ENCODE measurements around the gene EIF2B5.

The EIF2B5 gene

DNA sequence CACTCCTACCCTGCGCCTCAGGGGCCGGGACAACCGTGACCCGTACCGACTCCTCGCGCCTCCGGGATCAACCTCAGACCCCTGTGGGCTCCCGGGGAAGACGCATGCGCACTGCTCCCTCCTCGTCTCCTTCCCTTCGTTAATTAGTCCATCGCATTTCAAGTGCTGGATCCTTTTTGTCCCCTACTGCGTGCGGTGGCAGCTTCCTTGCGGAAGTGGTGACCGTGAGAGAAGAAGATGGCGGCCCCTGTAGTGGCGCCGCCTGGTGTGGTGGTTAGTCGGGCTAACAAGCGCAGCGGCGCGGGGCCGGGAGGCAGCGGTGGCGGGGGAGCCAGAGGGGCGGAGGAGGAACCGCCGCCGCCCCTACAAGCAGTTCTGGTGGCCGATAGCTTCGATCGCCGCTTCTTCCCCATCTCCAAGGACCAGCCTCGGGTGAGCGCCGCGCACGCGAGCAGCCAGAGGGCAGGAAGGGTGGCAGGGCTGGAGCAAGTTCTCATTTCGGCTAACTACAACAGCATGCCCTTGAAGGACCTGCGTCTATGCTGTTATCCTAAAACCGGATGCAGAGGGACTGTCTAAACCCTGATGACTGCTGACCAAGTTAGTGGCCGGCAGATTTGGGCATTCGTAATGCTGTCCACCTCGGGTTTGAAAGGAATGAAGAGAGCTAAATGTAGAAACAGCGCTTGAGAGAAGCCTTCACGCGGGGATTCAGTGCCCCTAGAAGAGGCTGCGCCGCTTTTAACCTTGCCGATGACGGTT is at the start of gene EIF2B5:
Gene EIF2B5, plus strand, starts transcription at position 210 of the 762 bp plus-strand sequence. Its CDS starts 28 bp downstream, at position 238.
- H3K27me3 ChIP-seq, result no peaks in the 10 kb centered on the region
- peak within 1 kb of the TSS; percentile 81 to 95 (median 89) for H3K4me3 ChIP-seq
- no peaks in the 10 kb centered on the region for H3K9me3 ChIP-seq (replicated peaks in 1 of 11)
- peaks cover 20 to 30% (median 26%) of the 10 kb centered on the region in 10 experiments for H3K4me1 ChIP-seq
- H3K9ac ChIP-seq, result peak within 1 kb of the TSS; percentile 85 to 97 (median 95)
- peaks cover 0 to 46% (median 35%) of the 10 kb centered on the region in 11 experiments; a peak in 20 of 22 replicates for H4K20me1 ChIP-seq
- TF ChIP-seq Cebpa-rat (IDR thresholded peaks at IDR 0.05), result no peak
- peak within 1 kb of the TSS; percentile 69 to 96 (median 93) for H3K27ac ChIP-seq
- H3K36me3 ChIP-seq, result peaks cover 30 to 36% (median 33%) of the 10 kb centered on the region in 11 experiments
- H3K4me2 ChIP-seq, result peak within 1 kb of the TSS; percentile 92 to 99 (median 96)

GRCh38 chr3:184085389-184085852 is 49.7 kb upstream of the EIF2B5 start:
- peak in 9 of 11 experiments; percentile 6 to 84 (median 68); a peak in 13 of 22 replicates for TF ChIP-seq Cebpa-rat (IDR thresholded peaks at IDR 0.05)
- Histone ChIP-seq H3K4me2 (peak overlapping the region; percentile 2 to 61 (median 24); a peak in 16 of 22 replicates), H3K4me1 (peaks cover 7 to 13% (median 11%) of the 10 kb centered on the region in 10 experiments; a peak in 13 of 20 replicates), H3K4me3 (peak overlapping the region in 2 of 10 experiments; percentile 4 to 34; a peak in 3 of 20 replicates), H4K20me1 (no peaks in the 10 kb centered on the region), H3K9me3 (replicated peaks in 1 of 11) (peaks cover 12 to 84% (median 46%) of the 10 kb centered on the region in 11 experiments), H3K36me3 (peaks cover 0 to 8% (median 0%) of the 10 kb centered on the region in 11 experiments; a peak in 3 of 22 replicates), H3K27ac (peak overlapping the region in 10 of 11 experiments; percentile 28 to 79 (median 72); a peak in 19 of 22 replicates), H3K27me3 (no peaks in the 10 kb centered on the region), H3K9ac (peak overlapping the region in 7 of 11 experiments; percentile 8 to 48 (median 35); a peak in 8 of 22 replicates)

- peaks cover 0 to 11% (median 6%) of the 10 kb centered on the region in 10 experiments; a peak in 12 of 20 replicates for H3K4me1 ChIP-seq
- 0 out of 22 replicates have a peak, but pooled peaks cover 0 to 5% (median 0%) of the 10 kb centered on the region in 11 experiments for H3K36me3 ChIP-seq
- H4K20me1 ChIP-seq, result no peaks in the 10 kb centered on the region
- no peak overlapping the region for H3K4me2 ChIP-seq
- H3K9ac ChIP-seq, result no peak overlapping the region
- H3K27ac ChIP-seq, result no peak overlapping the region
- 0 out of 20 replicates have a peak overlapping the region, but pooled peaks of 1 of the 10 experiments have one; percentile 4 for H3K4me3 ChIP-seq
- H3K9me3 ChIP-seq (replicated peaks in 1 of 11), result peaks cover 24 to 53% (median 32%) of the 10 kb centered on the region in 11 experiments
- TF ChIP-seq Cebpa-rat (IDR thresholded peaks at IDR 0.05), result no peak
- H3K27me3 ChIP-seq, result no peaks in the 10 kb centered on the region
Measured at GRCh38 chr3:184092199-184092598, 43.0 kb upstream of the EIF2B5 start.

DNA sequence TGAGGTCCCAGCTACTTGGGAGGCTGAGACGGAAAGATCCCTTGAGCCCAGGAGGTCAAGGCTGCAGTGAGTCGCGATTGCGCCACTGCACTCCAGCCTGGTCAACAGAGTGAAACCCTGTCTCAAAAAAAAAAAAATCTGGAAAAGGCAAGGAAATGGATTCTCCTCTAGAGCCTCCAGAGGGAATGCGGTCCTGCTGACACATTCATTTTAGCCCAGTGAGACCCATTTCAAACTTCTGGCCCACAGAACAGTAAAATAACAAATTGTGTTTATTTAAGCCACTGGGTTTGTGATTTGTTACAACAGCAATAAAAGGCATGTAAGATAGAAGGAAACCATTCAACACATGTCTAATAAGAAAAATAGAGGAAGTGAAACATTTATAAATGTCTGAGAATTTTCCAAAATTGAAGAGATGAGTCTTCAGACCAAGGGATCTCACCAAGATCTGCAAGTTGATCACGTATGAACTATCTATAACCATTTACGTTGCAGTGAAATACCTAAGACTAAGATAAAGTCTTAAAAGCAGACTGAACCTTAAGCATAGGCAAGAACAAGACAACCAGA is 38.3 kb upstream of the EIF2B5 start, which contains the start of gene HTR3E:
Gene HTR3E, plus strand, starts transcription at position 254 of the 573 bp plus-strand sequence. CDS start 466 bp downstream, outside the sequence.
- Histone ChIP-seq H3K9me3 (replicated peaks in 1 of 11) (peaks cover 12 to 22% (median 18%) of the 10 kb centered on the region in 11 experiments), H3K4me2 (peak within 1 kb of the TSS in 6 of 11 experiments; percentile 6 to 58 (median 30); a peak in 8 of 22 replicates), H3K27ac (no peak within 1 kb of the TSS), H3K4me3 (no peak within 1 kb of the TSS), H3K4me1 (peaks cover 0 to 13% (median 6%) of the 10 kb centered on the region in 10 experiments; a peak in 12 of 20 replicates), H4K20me1 (no peaks in the 10 kb centered on the region), H3K27me3 (no peaks in the 10 kb centered on the region), H3K9ac (no peak within 1 kb of the TSS), H3K36me3 (no peaks in the 10 kb centered on the region)
- TF ChIP-seq Cebpa-rat (IDR thresholded peaks at IDR 0.05), result no peak

GRCh38 chr3:184097556-184097955 is 37.6 kb upstream of the EIF2B5 start:
- peaks cover 0 to 13% (median 6%) of the 10 kb centered on the region in 10 experiments; a peak in 12 of 20 replicates for H3K4me1 ChIP-seq
- peaks cover 5 to 16% (median 12%) of the 10 kb centered on the region in 11 experiments for H3K9me3 ChIP-seq (replicated peaks in 1 of 11)
- no peaks in the 10 kb centered on the region for H4K20me1 ChIP-seq
- H3K4me2 ChIP-seq, result no peak overlapping the region
- H3K36me3 ChIP-seq, result no peaks in the 10 kb centered on the region
- no peak overlapping the region for H3K9ac ChIP-seq
- H3K27ac ChIP-seq, result no peak overlapping the region
- H3K4me3 ChIP-seq, result no peak overlapping the region
- H3K27me3 ChIP-seq, result no peaks in the 10 kb centered on the region
- TF ChIP-seq Cebpa-rat (IDR thresholded peaks at IDR 0.05), result no peak

- no peak for TF ChIP-seq Cebpa-rat (IDR thresholded peaks at IDR 0.05)
- H4K20me1 ChIP-seq, result no peaks in the 10 kb centered on the region
Measured at GRCh38 chr3:184099806-184100686, 35.1 kb upstream of the EIF2B5 start.

GRCh38 chr3:184110316-184110725 is 24.8 kb upstream of the EIF2B5 start:
- no peak overlapping the region for H3K4me3 ChIP-seq
- H3K9me3 ChIP-seq (replicated peaks in 1 of 11), result no peaks in the 10 kb centered on the region
- no peaks in the 10 kb centered on the region for H3K27me3 ChIP-seq
- no peaks in the 10 kb centered on the region for H4K20me1 ChIP-seq
- no peak overlapping the region for H3K9ac ChIP-seq
- no peak overlapping the region; a peak in 1 of 22 replicates for H3K27ac ChIP-seq
- H3K4me1 ChIP-seq, result peaks cover 0 to 10% (median 0%) of the 10 kb centered on the region in 10 experiments; a peak in 8 of 20 replicates
- TF ChIP-seq Cebpa-rat (IDR thresholded peaks at IDR 0.05), result no peak
- H3K4me2 ChIP-seq, result peak overlapping the region in 4 of 11 experiments; percentile 35 to 60 (median 56); a peak in 7 of 22 replicates
- no peaks in the 10 kb centered on the region for H3K36me3 ChIP-seq

More at GRCh38 chr3:184099806-184100686, 35.1 kb upstream of the EIF2B5 start:
- Histone ChIP-seq H3K9ac (no peak overlapping the region), H3K9me3 (replicated peaks in 1 of 11) (no peaks in the 10 kb centered on the region), H3K4me2 (no peak overlapping the region), H3K36me3 (no peaks in the 10 kb centered on the region), H3K27ac (no peak overlapping the region), H3K27me3 (no peaks in the 10 kb centered on the region), H3K4me3 (no peak overlapping the region), H3K4me1 (peaks cover 0 to 13% (median 6%) of the 10 kb centered on the region in 10 experiments; a peak in 12 of 20 replicates)

- no peak overlapping the region for H3K4me2 ChIP-seq
- no peak overlapping the region for H3K9ac ChIP-seq
- no peak for TF ChIP-seq Cebpa-rat (IDR thresholded peaks at IDR 0.05)
- H3K4me1 ChIP-seq, result peaks cover 0 to 4% (median 0%) of the 10 kb centered on the region in 10 experiments; a peak in 1 of 20 replicates
- H3K4me3 ChIP-seq, result no peak overlapping the region
- no peak overlapping the region for H3K27ac ChIP-seq
- no peaks in the 10 kb centered on the region for H4K20me1 ChIP-seq
- no peaks in the 10 kb centered on the region for H3K27me3 ChIP-seq
- H3K9me3 ChIP-seq (replicated peaks in 1 of 11), result no peaks in the 10 kb centered on the region
- H3K36me3 ChIP-seq, result no peaks in the 10 kb centered on the region
Measured at GRCh38 chr3:184116017-184116416, 19.1 kb upstream of the EIF2B5 start.

All from BLaER1 treated with 17β-estradiol and CSF1 and Interleukin-3, amounts not matched to agents 10 nM and 100 nM (cell line).